DOHH2 (cell line): ENCODE measurements around the gene MAP3K7CL.

Experiments
- H3F3A ChIP-seq: fragments of 200-600 bp; sonication (generic), shearing (Covaris generic); 2 replicates; pipeline ENCODE4 v1.6.0; 2016; ENCODE audit warnings: antibody characterized with exemption, mild to moderate bottlenecking; ENCODE audit not compliant: control insufficient read depth, insufficient read depth
- H3K27ac ChIP-seq: fragments of 200-600 bp; sonication (generic); 2 replicates; pipeline ENCODE4 v1.5.1; 2014; ENCODE audit warnings: low read depth, mild to moderate bottlenecking, low read length, moderate library complexity
- H3K27me3 ChIP-seq: fragments of 200-600 bp; sonication (generic); 2 replicates; pipeline ENCODE4 v1.6.1; 2014; ENCODE audit warnings: mild to moderate bottlenecking, low read length, mixed read lengths; ENCODE audit not compliant: control insufficient read depth
- H3K36me3 ChIP-seq: fragments of 200-600 bp; sonication (generic); 2 replicates; pipeline ENCODE4 v1.6.1; 2014; ENCODE audit warnings: mild to moderate bottlenecking, low read length, moderate library complexity, mixed read lengths; ENCODE audit not compliant: control insufficient read depth
- H3K4me1 ChIP-seq: fragments of 200-600 bp; sonication (generic); 2 replicates; pipeline ENCODE4 v1.6.1; 2014; ENCODE audit warnings: mild to moderate bottlenecking, low read length, mixed read lengths; ENCODE audit not compliant: control insufficient read depth
- H3K4me2 ChIP-seq: fragments of 200-600 bp; sonication (generic); 2 replicates; pipeline ENCODE4 v1.6.0; 2014; ENCODE audit warnings: mild to moderate bottlenecking, low read length, moderate library complexity
- H3K4me3 ChIP-seq: fragments of 200-600 bp; sonication (generic); 2 replicates; pipeline ENCODE4 v1.5.1; 2014; ENCODE audit warnings: mild to moderate bottlenecking, low read length, mixed read lengths
- H3K79me2 ChIP-seq: fragments of 200-600 bp; sonication (generic); 2 replicates; pipeline ENCODE4 v1.6.1; 2014; ENCODE audit warnings: mild to moderate bottlenecking, low read length, mixed read lengths; ENCODE audit not compliant: control insufficient read depth
- H3K9me2 ChIP-seq: fragments of 200-600 bp; sonication (generic); replicated peaks from 2 replicates; pipeline ENCODE4 v1.6.1; 2014; ENCODE audit warnings: mild to moderate bottlenecking, low read length, mixed read lengths; ENCODE audit not compliant: control insufficient read depth
- H3K9me3 ChIP-seq: fragments of 200-600 bp; sonication (generic); 2 replicates; pipeline ENCODE4 v1.6.1; 2014; ENCODE audit warnings: antibody characterized with exemption, low read length, mixed read lengths; ENCODE audit not compliant: control insufficient read depth, insufficient read depth
- H4K20me1 ChIP-seq: fragments of 200-600 bp; sonication (generic); 2 replicates; pipeline ENCODE4 v1.6.0; 2014; ENCODE audit warnings: low read depth, mild to moderate bottlenecking, antibody characterized with exemption, low read length, moderate library complexity; ENCODE audit not compliant: control insufficient read depth, insufficient read depth
- EZH2phosphoT487 ChIP-seq: fragments of 200-600 bp; sonication (generic); IDR thresholded peaks from 2 replicates; pipeline ENCODE4 v1.6.1; 2017; ENCODE audit warnings: borderline replicate concordance, mild to moderate bottlenecking, antibody characterized with exemption, low read length, moderate library complexity, mixed read lengths
- TF ChIP-seq, protein P1 (sequence below): fragments of 200-600 bp; sonication (generic); IDR thresholded peaks from one replicate; pipeline ENCODE4 v1.5.1; 2014; ENCODE audit warnings: antibody characterized with exemption, mild to moderate bottlenecking, low read depth, low read length; ENCODE audit not compliant: poor library complexity, severe bottlenecking

Gene MAP3K7CL

DNA sequence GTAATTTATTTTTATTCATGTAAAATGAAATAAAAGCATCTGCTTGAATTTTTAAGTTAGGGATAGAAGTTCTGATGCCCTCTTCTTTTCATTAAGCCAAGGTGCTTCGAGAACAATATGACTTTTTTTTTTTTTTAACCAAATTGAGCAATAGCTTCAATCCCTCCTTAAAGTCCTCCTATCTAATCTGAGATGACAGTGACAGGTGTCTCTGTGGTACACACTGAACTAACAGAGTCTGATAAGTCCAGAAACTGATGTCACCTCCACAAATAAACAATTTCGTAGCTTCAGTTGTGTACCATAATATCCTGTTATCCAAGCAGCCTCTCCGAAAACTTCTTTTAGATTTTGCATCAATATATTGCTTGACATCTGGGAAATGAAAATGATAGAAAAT, 23.8 kb downstream of the MAP3K7CL start:
- H3K9me3 ChIP-seq = no peaks in the 10 kb centered on the region
- H3K27ac ChIP-seq = no peak overlapping the region
- H3K4me1 ChIP-seq = no peaks in the 10 kb centered on the region
- H3K4me2 ChIP-seq = no peak overlapping the region
- TF ChIP-seq, protein P1, sequence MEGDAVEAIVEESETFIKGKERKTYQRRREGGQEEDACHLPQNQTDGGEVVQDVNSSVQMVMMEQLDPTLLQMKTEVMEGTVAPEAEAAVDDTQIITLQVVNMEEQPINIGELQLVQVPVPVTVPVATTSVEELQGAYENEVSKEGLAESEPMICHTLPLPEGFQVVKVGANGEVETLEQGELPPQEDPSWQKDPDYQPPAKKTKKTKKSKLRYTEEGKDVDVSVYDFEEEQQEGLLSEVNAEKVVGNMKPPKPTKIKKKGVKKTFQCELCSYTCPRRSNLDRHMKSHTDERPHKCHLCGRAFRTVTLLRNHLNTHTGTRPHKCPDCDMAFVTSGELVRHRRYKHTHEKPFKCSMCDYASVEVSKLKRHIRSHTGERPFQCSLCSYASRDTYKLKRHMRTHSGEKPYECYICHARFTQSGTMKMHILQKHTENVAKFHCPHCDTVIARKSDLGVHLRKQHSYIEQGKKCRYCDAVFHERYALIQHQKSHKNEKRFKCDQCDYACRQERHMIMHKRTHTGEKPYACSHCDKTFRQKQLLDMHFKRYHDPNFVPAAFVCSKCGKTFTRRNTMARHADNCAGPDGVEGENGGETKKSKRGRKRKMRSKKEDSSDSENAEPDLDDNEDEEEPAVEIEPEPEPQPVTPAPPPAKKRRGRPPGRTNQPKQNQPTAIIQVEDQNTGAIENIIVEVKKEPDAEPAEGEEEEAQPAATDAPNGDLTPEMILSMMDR = no peak
- no peak for TF ChIP-seq EZH2phosphoT487
- no peaks in the 10 kb centered on the region for H3K36me3 ChIP-seq
- H3K27me3 ChIP-seq = no peaks in the 10 kb centered on the region
- H3K79me2 ChIP-seq = no peaks in the 10 kb centered on the region
- H4K20me1 ChIP-seq = no peaks in the 10 kb centered on the region
- H3K4me3 ChIP-seq = no peak overlapping the region
- no peaks in the 10 kb centered on the region for H3F3A ChIP-seq
- H3K9me2 ChIP-seq = no peaks in the 10 kb centered on the region

DNA sequence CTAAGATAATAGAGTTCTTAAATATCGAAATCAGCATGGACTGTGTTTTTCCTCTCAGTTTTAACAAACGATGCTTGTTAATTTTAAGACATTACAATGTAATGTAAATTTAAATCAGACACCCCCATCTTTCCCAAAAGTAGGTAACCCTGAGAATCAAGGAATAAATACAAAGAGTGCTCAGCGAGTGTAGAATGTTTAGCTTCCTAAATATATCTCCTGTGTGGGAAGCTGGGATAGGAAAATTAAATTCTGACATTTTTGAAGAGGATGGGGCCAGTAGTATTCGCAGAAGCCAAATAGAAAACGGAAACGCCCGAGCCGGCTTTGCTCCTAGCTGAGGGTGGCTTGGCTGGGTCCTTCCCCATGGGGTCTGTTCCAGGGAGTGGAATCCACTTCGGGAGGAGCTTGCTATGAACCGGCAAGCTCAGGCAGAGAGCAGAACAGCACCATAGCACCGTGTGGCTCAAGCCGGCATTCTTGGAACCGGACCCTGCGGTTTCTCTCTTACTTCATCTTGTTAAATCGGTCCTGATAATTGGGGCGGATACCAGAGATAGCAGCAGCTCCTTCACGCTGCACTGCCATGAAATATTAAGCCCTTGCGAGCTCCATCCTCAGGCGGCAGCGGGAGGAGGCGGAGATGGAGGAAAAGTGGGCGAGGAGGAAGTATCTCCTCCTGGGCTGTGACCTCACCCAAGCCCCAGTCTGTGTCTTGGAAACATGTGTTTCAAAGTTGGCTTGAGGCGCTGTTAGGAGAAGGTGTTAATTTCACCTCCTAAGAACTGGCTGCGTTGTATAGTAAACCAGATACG, 24.9 kb downstream of the MAP3K7CL start:
- TF ChIP-seq, protein P1 = no peak
- no peak for TF ChIP-seq EZH2phosphoT487
- H3F3A ChIP-seq = no peaks in the 10 kb centered on the region
- H3K9me3 ChIP-seq = no peaks in the 10 kb centered on the region
- H3K79me2 ChIP-seq = no peaks in the 10 kb centered on the region
- peak overlapping the region; percentile 2; the same call in 1 of the 2 replicates for H3K4me2 ChIP-seq
- no peaks in the 10 kb centered on the region for H3K4me1 ChIP-seq
- H3K27me3 ChIP-seq = no peaks in the 10 kb centered on the region
- no peaks in the 10 kb centered on the region for H3K9me2 ChIP-seq
- no peak overlapping the region for H3K4me3 ChIP-seq
- no peaks in the 10 kb centered on the region for H3K36me3 ChIP-seq
- H4K20me1 ChIP-seq = no peaks in the 10 kb centered on the region
- no peak overlapping the region for H3K27ac ChIP-seq

DNA sequence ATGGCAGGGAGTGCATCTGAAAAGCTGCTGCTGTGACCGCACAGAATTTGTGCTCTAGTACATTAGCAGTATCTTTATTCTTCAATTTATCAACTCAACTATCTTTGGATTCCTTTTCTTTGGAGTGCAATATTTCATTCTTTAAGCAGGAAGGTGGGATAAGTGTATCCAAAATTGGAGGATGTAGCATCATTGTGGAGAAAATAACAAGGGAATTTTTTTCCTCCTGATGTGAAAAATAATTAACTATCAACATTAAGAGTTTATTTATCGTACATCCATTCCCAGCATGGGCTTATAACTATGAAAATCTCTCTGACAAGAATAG, 25.5 kb downstream of the MAP3K7CL start:
- Histone ChIP-seq H3K27ac (no peak overlapping the region), H3K9me2 (no peaks in the 10 kb centered on the region), H3K4me2 (no peak overlapping the region), H3K9me3 (no peaks in the 10 kb centered on the region), H3K4me3 (no peak overlapping the region), H3K36me3 (no peaks in the 10 kb centered on the region), H4K20me1 (no peaks in the 10 kb centered on the region), H3K79me2 (no peaks in the 10 kb centered on the region), H3K4me1 (no peaks in the 10 kb centered on the region), H3K27me3 (no peaks in the 10 kb centered on the region), H3F3A (no peaks in the 10 kb centered on the region)
- no peak for TF ChIP-seq EZH2phosphoT487
- TF ChIP-seq, protein P1 = no peak
